Cardiac atrium fibroblast (primary cell): ENCODE measurements around the gene PKD2. TPM values are rescaled to one million over a fixed set of nuclear protein-coding genes. Genes with fewer than 3 reads are reported as not detected.

Experiments used
- total RNA-seq: library from RNA; depleted of rRNA; stranded (reverse); fragments of >200 nt; gene quantifications from 2 replicates; pipeline ENCODE4 v1.2.3, GENCODE V29; 2015

Gene PKD2
- total RNA-seq, result 20.8 and 23.3 TPM in 2 replicates

DNA sequence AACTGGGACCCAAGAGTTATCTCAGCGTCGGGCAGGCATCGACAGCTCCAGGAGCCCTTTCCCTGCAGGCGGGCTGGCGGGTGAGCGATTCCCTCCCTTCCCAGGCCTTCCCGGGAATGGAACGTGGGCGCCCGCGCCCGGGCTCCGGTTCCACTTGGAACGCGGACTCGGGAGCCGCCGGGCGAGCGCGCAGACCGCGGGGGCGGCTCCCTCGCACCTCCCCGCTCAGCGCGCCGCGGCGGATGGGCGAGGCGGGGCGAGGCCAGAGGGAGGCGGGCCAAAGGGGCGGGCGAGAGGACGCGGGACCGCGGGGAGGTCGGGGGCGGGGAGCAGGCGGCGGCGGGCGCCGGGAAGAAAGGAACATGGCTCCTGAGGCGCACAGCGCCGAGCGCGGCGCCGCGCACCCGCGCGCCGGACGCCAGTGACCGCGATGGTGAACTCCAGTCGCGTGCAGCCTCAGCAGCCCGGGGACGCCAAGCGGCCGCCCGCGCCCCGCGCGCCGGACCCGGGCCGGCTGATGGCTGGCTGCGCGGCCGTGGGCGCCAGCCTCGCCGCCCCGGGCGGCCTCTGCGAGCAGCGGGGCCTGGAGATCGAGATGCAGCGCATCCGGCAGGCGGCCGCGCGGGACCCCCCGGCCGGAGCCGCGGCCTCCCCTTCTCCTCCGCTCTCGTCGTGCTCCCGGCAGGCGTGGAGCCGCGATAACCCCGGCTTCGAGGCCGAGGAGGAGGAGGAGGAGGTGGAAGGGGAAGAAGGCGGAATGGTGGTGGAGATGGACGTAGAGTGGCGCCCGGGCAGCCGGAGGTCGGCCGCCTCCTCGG, at the start of gene PKD2:
Gene PKD2, plus strand, starts transcription at position 332 of the 818 bp plus-strand sequence. Its CDS starts 99 bp downstream, at position 431.

DNA sequence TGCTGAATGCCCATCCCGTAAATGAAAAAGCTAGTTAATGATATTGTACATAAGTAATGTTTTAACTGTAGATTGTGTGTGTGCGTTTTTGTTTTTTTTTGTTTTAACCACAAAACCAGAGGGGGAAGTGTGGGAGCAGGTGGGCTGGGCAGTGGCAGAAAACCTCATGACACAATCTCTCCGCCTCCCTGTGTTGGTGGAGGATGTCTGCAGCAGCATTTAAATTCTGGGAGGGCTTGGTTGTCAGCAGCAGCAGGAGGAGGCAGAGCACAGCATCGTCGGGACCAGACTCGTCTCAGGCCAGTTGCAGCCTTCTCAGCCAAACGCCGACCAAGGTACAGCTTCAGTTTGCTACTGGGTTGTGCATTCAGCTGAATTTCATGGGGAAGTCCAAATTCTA, 32.0 kb upstream of the PKD2 start, which contains the start of gene SPP1:
Gene SPP1, plus strand, starts transcription at position 249 of the 400 bp plus-strand sequence. CDS start 1,182 bp downstream, outside the sequence.

Other genes starting within 250 kb of the PKD2 start
- gene IBSP, start 208.1 kb upstream of the PKD2 start, total RNA-seq, result not detected in 2 replicates
- gene MEPE, start 174.7 kb upstream of the PKD2 start, total RNA-seq, result not detected in 2 replicates
- gene SPP1, start 31.9 kb upstream of the PKD2 start, total RNA-seq, result not detected in 2 replicates
- under 0.01 and 0.32 TPM in 2 replicates for gene ABCG2, start 151.0 kb downstream of the PKD2 start, total RNA-seq